OCI-LY1 (cell line): ENCODE results near the gene LRFN2.

Experiments used
- EZH2 ChIP-seq: fragments of 200-600 bp; sonication (generic), shearing (Covaris generic); IDR thresholded peaks from 2 replicates; pipeline ENCODE4 v1.8.0; 2017; ENCODE audit warnings: borderline replicate concordance, mixed run types, mild to moderate bottlenecking, antibody characterized with exemption, low read length, moderate library complexity, mixed read lengths
- TF ChIP-seq, protein P1 (sequence below): fragments of 200-600 bp; sonication (generic), shearing (Covaris generic); IDR thresholded peaks from 2 replicates; pipeline ENCODE4 v1.5.1; 2017; ENCODE audit warnings: mild to moderate bottlenecking, antibody characterized with exemption, low read length, moderate library complexity, mixed read lengths

DNA sequence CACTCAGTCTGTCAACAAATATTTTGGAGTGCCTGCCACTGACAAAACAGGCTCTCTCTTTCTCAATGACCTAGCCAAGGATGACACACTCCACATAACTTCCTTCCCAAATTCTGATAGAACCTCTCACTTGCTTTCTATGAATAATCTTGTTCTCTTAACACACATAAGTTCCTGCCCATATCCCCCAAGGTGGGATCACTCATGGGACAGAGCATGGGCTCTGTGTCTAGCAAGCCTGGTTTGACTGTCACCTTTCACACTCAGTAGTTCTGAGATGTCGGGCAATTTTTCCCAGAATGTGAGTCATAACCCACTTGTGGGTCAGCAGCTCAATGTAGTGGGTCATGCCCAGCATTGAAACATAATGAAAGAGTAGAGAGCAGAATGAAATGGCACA, 78.1 kb downstream of the LRFN2 start:
- TF ChIP-seq, protein P1, sequence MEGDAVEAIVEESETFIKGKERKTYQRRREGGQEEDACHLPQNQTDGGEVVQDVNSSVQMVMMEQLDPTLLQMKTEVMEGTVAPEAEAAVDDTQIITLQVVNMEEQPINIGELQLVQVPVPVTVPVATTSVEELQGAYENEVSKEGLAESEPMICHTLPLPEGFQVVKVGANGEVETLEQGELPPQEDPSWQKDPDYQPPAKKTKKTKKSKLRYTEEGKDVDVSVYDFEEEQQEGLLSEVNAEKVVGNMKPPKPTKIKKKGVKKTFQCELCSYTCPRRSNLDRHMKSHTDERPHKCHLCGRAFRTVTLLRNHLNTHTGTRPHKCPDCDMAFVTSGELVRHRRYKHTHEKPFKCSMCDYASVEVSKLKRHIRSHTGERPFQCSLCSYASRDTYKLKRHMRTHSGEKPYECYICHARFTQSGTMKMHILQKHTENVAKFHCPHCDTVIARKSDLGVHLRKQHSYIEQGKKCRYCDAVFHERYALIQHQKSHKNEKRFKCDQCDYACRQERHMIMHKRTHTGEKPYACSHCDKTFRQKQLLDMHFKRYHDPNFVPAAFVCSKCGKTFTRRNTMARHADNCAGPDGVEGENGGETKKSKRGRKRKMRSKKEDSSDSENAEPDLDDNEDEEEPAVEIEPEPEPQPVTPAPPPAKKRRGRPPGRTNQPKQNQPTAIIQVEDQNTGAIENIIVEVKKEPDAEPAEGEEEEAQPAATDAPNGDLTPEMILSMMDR, result no peak
- TF ChIP-seq EZH2, result no peak
